Hepatocyte (in vitro differentiated cells): Measurements from ENCODE around the gene RAP1GAP. TPM values are rescaled to one million over a fixed set of nuclear protein-coding genes. Genes with fewer than 3 reads are reported as not detected.

ENCODE experiments used
- DNase-seq: peaks from one replicate; pipeline ENCODE4 v3.0.0-alpha.2; 2016; ENCODE audit warnings: low spot score
- H2AFZ ChIP-seq: fragments of 200-600 bp; sonication (generic); 2 replicates; pipeline ENCODE4 v1.6.0; 2016; ENCODE audit warnings: antibody characterized with exemption, mild to moderate bottlenecking
- H3K27ac ChIP-seq: fragments of 200-600 bp; sonication (generic); 2 replicates; pipeline ENCODE4 v1.5.1; 2016; ENCODE audit warnings: mild to moderate bottlenecking
- H3K27me3 ChIP-seq: fragments of 200-600 bp; sonication (generic); 2 replicates; pipeline ENCODE4 v1.6.1; 2016
- H3K36me3 ChIP-seq: fragments of 200-600 bp; sonication (generic); replicated peaks from 2 replicates; pipeline ENCODE4 v1.5.1; 2016; ENCODE audit warnings: low read depth; ENCODE audit not compliant: insufficient read depth
- H3K4me1 ChIP-seq: fragments of 200-600 bp; sonication (generic); 2 replicates; pipeline ENCODE4 v1.5.1; 2016; ENCODE audit warnings: mild to moderate bottlenecking, moderate library complexity; ENCODE audit not compliant: insufficient read depth
- H3K4me2 ChIP-seq: fragments of 200-600 bp; sonication (generic); 2 replicates; pipeline ENCODE4 v1.6.0; 2016
- H3K4me3 ChIP-seq: fragments of 200-600 bp; sonication (generic); 2 replicates; pipeline ENCODE4 v1.5.1; 2016; ENCODE audit warnings: mild to moderate bottlenecking
- H3K79me2 ChIP-seq: fragments of 200-600 bp; sonication (generic); 2 replicates; pipeline ENCODE4 v1.6.0; 2017; ENCODE audit warnings: mild to moderate bottlenecking
- H3K9me2 ChIP-seq: fragments of 200-600 bp; sonication (generic); replicated peaks from 2 replicates; pipeline ENCODE4 v1.6.0; 2017; ENCODE audit warnings: mild to moderate bottlenecking; ENCODE audit not compliant: insufficient read depth
- H3K9me3 ChIP-seq: fragments of 200-600 bp; sonication (generic); 2 replicates; pipeline ENCODE4 v1.5.1; 2016; ENCODE audit warnings: low read depth, mild to moderate bottlenecking
- H4K20me1 ChIP-seq: fragments of 200-600 bp; sonication (generic); 2 replicates; pipeline ENCODE4 v1.6.0; 2016; ENCODE audit warnings: mild to moderate bottlenecking; ENCODE audit not compliant: insufficient read depth, poor library complexity, severe bottlenecking
- CTCF ChIP-seq: fragments of 200-600 bp; sonication (generic); IDR thresholded peaks from 2 replicates; pipeline ENCODE4 v1.5.1; 2016; ENCODE audit warnings: antibody characterized with exemption, mild to moderate bottlenecking; ENCODE audit not compliant: poor library complexity
- EZH2 ChIP-seq: fragments of 200-600 bp; sonication (generic); IDR thresholded peaks from 2 replicates; pipeline ENCODE4 v1.6.1; 2016; ENCODE audit warnings: antibody characterized with exemption, mild to moderate bottlenecking, borderline replicate concordance
- EZH2phosphoT487 ChIP-seq: fragments of 200-600 bp; sonication (generic); IDR thresholded peaks from one replicate; pipeline ENCODE4 v1.6.1; 2018; ENCODE audit warnings: antibody characterized with exemption, mild to moderate bottlenecking, low read depth, moderate library complexity; ENCODE audit not compliant: unreplicated experiment, severe bottlenecking
- WGBS: methylation state at CpG from one replicate; pipeline ENCODE4 v1.1.6; 2016; ENCODE audit warnings: low lambda C conversion rate; ENCODE audit errors: missing lambda C conversion rate; 5-methylcytosine and 5-hydroxymethylcytosine counted together
- polyA plus RNA-seq: library from polyadenylated mRNA; unstranded; fragments of >200 nt; fragmentation: Nextera tagmentation; extraction: Ambion mirVana; gene quantifications from 2 replicates; pipeline ENCODE4 v1.2.1, GENCODE V29; 2016
- total RNA-seq: library from RNA; depleted of rRNA; stranded (reverse); fragments of >200 nt; gene quantifications from 2 replicates; pipeline ENCODE4 v1.2.3, GENCODE V29; 2014

Gene RAP1GAP
- total and polyA plus RNA-seq, 2 experiments from 2014 or later, result 12.3 to 18.0 TPM

- no peak overlapping the region for H3K27ac ChIP-seq
- TF ChIP-seq EZH2phosphoT487 (no peak), CTCF (no peak), EZH2 (no peak)
- peak overlapping the region; percentile 95 for H3K4me2 ChIP-seq
- no peak overlapping the region for H2AFZ ChIP-seq
- no peaks in the 10 kb centered on the region for H3K79me2 ChIP-seq
- no peaks in the 10 kb centered on the region for H3K27me3 ChIP-seq
- WGBS, result 28% methylated on average over 24 of the region's 39 CpGs
- H3K36me3 ChIP-seq, result no peaks in the 10 kb centered on the region
- H4K20me1 ChIP-seq, result no peaks in the 10 kb centered on the region
- H3K4me3 ChIP-seq, result no peak overlapping the region
- H3K9me3 ChIP-seq, result no peaks in the 10 kb centered on the region
- no peak for DNase-seq
- peaks cover 16% of the 10 kb centered on the region for H3K4me1 ChIP-seq
- no peaks in the 10 kb centered on the region for H3K9me2 ChIP-seq
These were observed 16.8 kb downstream of the RAP1GAP start for GRCh38 chr1:21652101-21652936.

GRCh38 chr1:21651214-21652042 is 17.7 kb downstream of the RAP1GAP start:
- peak overlapping the region; percentile 95 for H3K4me2 ChIP-seq
- H4K20me1 ChIP-seq, result no peaks in the 10 kb centered on the region
- H3K27me3 ChIP-seq, result no peaks in the 10 kb centered on the region
- H2AFZ ChIP-seq, result no peak overlapping the region
- H3K79me2 ChIP-seq, result no peaks in the 10 kb centered on the region
- TF ChIP-seq EZH2phosphoT487 (no peak), CTCF (no peak), EZH2 (no peak)
- DNase-seq, result peak; percentile 84
- H3K4me3 ChIP-seq, result no peak overlapping the region
- H3K27ac ChIP-seq, result no peak overlapping the region
- H3K36me3 ChIP-seq, result no peaks in the 10 kb centered on the region
- 27% methylated on average over 26 of the region's 80 CpGs for WGBS
- no peaks in the 10 kb centered on the region for H3K9me3 ChIP-seq
- peaks cover 16% of the 10 kb centered on the region for H3K4me1 ChIP-seq
- H3K9me2 ChIP-seq, result no peaks in the 10 kb centered on the region

- no peak overlapping the region for H2AFZ ChIP-seq
- no peaks in the 10 kb centered on the region for H3K9me2 ChIP-seq
- no peaks in the 10 kb centered on the region for H3K27me3 ChIP-seq
- 87% methylated on average over 9 of the region's 9 CpGs for WGBS
- no peak overlapping the region for H3K4me2 ChIP-seq
- H3K9me3 ChIP-seq, result no peaks in the 10 kb centered on the region
- no peaks in the 10 kb centered on the region for H4K20me1 ChIP-seq
- TF ChIP-seq CTCF (no peak), EZH2phosphoT487 (no peak), EZH2 (no peak)
- no peak overlapping the region for H3K27ac ChIP-seq
- no peaks in the 10 kb centered on the region for H3K79me2 ChIP-seq
- H3K4me3 ChIP-seq, result no peak overlapping the region
- peaks cover 16% of the 10 kb centered on the region for H3K4me1 ChIP-seq
- no peaks in the 10 kb centered on the region for H3K36me3 ChIP-seq
- DNase-seq, result no peak
These were observed 18.8 kb downstream of the RAP1GAP start for GRCh38 chr1:21650400-21650799.
